Muscle layer of duodenum (tissue), 2 donors: Measurements from ENCODE around the gene ST8SIA5.

Source experiments
- H3K27ac ChIP-seq: one replicate; pipeline ENCODE4 v1.7.0; 2013; ENCODE audit warnings: mild to moderate bottlenecking, low read length
- H3K27me3 ChIP-seq: one replicate; pipeline ENCODE4 v1.7.0; 2013; ENCODE audit warnings: low read depth, mild to moderate bottlenecking, control low read depth, low read length
- H3K36me3 ChIP-seq, 2 donors: one replicate each; pipeline ENCODE4 v1.7.0; 2013; ENCODE audit warnings: low read length in 2 of 2, control low read depth in 1 of 2, mild to moderate bottlenecking in 1 of 2; ENCODE audit not compliant: insufficient read depth in 2 of 2, control insufficient read depth in 1 of 2
- H3K4me1 ChIP-seq, 2 donors: one replicate each; pipeline ENCODE4 v1.7.0; 2013; ENCODE audit warnings: low read length in 2 of 2, mild to moderate bottlenecking in 2 of 2, control low read depth in 1 of 2, moderate library complexity in 1 of 2; ENCODE audit not compliant: insufficient read depth in 2 of 2, control insufficient read depth in 1 of 2
- H3K4me3 ChIP-seq, 2 donors: one replicate each; pipeline ENCODE4 v1.7.0; 2013; ENCODE audit warnings: low read length in 2 of 2, low read depth in 1 of 2, mild to moderate bottlenecking in 1 of 2
- H3K9me3 ChIP-seq, 2 donors: one replicate each; pipeline ENCODE4 v1.7.0; 2013; ENCODE audit warnings: low read length in 2 of 2, control low read depth in 1 of 2, mild to moderate bottlenecking in 1 of 2; ENCODE audit not compliant: control insufficient read depth in 1 of 2
- donor health status: healthy.

The ST8SIA5 gene

GRCh38 chr18:46738491-46738890, 18.4 kb downstream of the ST8SIA5 start:
- no peak overlapping the region for H3K4me3 ChIP-seq
- no peak overlapping the region for H3K27ac ChIP-seq
- H3K36me3 ChIP-seq, result no peaks in the 10 kb centered on the region
- peaks cover 0 to 5% of the 10 kb centered on the region in 2 donors for H3K9me3 ChIP-seq
- H3K27me3 ChIP-seq, result no peaks in the 10 kb centered on the region
- H3K4me1 ChIP-seq, result no peaks in the 10 kb centered on the region

GRCh38 chr18:46736736-46737135, 20.1 kb downstream of the ST8SIA5 start:
- no peaks in the 10 kb centered on the region for H3K27me3 ChIP-seq
- H3K4me1 ChIP-seq, result no peaks in the 10 kb centered on the region
- no peak overlapping the region for H3K27ac ChIP-seq
- H3K9me3 ChIP-seq, result peaks cover 0 to 5% of the 10 kb centered on the region in 2 donors
- H3K36me3 ChIP-seq, result no peaks in the 10 kb centered on the region
- no peak overlapping the region for H3K4me3 ChIP-seq

GRCh38 chr18:46736135-46736534, 20.7 kb downstream of the ST8SIA5 start:
- Histone ChIP-seq H3K4me3 (no peak overlapping the region), H3K27me3 (no peaks in the 10 kb centered on the region), H3K36me3 (no peaks in the 10 kb centered on the region), H3K4me1 (no peaks in the 10 kb centered on the region), H3K27ac (no peak overlapping the region), H3K9me3 (peaks cover 5% of the 10 kb centered on the region in 2 donors)

- Histone ChIP-seq H3K27ac (no peak overlapping the region), H3K4me1 (no peaks in the 10 kb centered on the region), H3K36me3 (no peaks in the 10 kb centered on the region), H3K9me3 (peaks cover 6 to 16% of the 10 kb centered on the region in 2 donors), H3K27me3 (no peaks in the 10 kb centered on the region), H3K4me3 (no peak overlapping the region)
Measured at GRCh38 chr18:46734981-46735380, 21.9 kb downstream of the ST8SIA5 start.

GRCh38 chr18:46733872-46734271, 23.0 kb downstream of the ST8SIA5 start:
- Histone ChIP-seq H3K4me1 (no peaks in the 10 kb centered on the region), H3K27me3 (no peaks in the 10 kb centered on the region), H3K27ac (no peak overlapping the region), H3K36me3 (no peaks in the 10 kb centered on the region), H3K4me3 (no peak overlapping the region), H3K9me3 (peaks cover 5 to 25% of the 10 kb centered on the region in 2 donors)

- no peaks in the 10 kb centered on the region for H3K4me1 ChIP-seq
- H3K9me3 ChIP-seq, result peaks cover 5 to 25% of the 10 kb centered on the region in 2 donors
- no peak overlapping the region for H3K4me3 ChIP-seq
- H3K27me3 ChIP-seq, result no peaks in the 10 kb centered on the region
- H3K27ac ChIP-seq, result no peak overlapping the region
- no peaks in the 10 kb centered on the region for H3K36me3 ChIP-seq
Measured at GRCh38 chr18:46732801-46733200, 24.1 kb downstream of the ST8SIA5 start.

GRCh38 chr18:46732201-46732600, 24.7 kb downstream of the ST8SIA5 start:
- no peaks in the 10 kb centered on the region for H3K27me3 ChIP-seq
- H3K9me3 ChIP-seq, result peaks cover 5 to 25% of the 10 kb centered on the region in 2 donors
- no peaks in the 10 kb centered on the region for H3K4me1 ChIP-seq
- H3K4me3 ChIP-seq, result no peak overlapping the region
- H3K27ac ChIP-seq, result no peak overlapping the region
- no peaks in the 10 kb centered on the region for H3K36me3 ChIP-seq

- Histone ChIP-seq H3K27me3 (no peaks in the 10 kb centered on the region), H3K4me1 (no peaks in the 10 kb centered on the region), H3K27ac (no peak overlapping the region), H3K36me3 (no peaks in the 10 kb centered on the region), H3K4me3 (no peak overlapping the region), H3K9me3 (peaks cover 5 to 25% of the 10 kb centered on the region in 2 donors)
Measured at GRCh38 chr18:46731316-46731715, 25.5 kb downstream of the ST8SIA5 start.

GRCh38 chr18:46728219-46728930, 28.5 kb downstream of the ST8SIA5 start:
- Histone ChIP-seq H3K27me3 (no peaks in the 10 kb centered on the region), H3K36me3 (no peaks in the 10 kb centered on the region), H3K9me3 (peaks cover 5 to 25% of the 10 kb centered on the region in 2 donors), H3K4me3 (no peak overlapping the region), H3K4me1 (no peaks in the 10 kb centered on the region), H3K27ac (no peak overlapping the region)

GRCh38 chr18:46727177-46727576, 29.7 kb downstream of the ST8SIA5 start:
- Histone ChIP-seq H3K27me3 (no peaks in the 10 kb centered on the region), H3K9me3 (peaks cover 5 to 25% of the 10 kb centered on the region in 2 donors), H3K27ac (no peak overlapping the region), H3K4me1 (no peaks in the 10 kb centered on the region), H3K4me3 (no peak overlapping the region), H3K36me3 (no peaks in the 10 kb centered on the region)

GRCh38 chr18:46725310-46725709, 31.5 kb downstream of the ST8SIA5 start:
- Histone ChIP-seq H3K36me3 (no peaks in the 10 kb centered on the region), H3K4me1 (no peaks in the 10 kb centered on the region), H3K27me3 (no peaks in the 10 kb centered on the region), H3K9me3 (peaks cover 4 to 12% of the 10 kb centered on the region in 2 donors), H3K27ac (no peak overlapping the region), H3K4me3 (no peak overlapping the region)

GRCh38 chr18:46723856-46724415, 32.9 kb downstream of the ST8SIA5 start:
- H3K27ac ChIP-seq, result no peak overlapping the region
- no peaks in the 10 kb centered on the region for H3K9me3 ChIP-seq
- no peaks in the 10 kb centered on the region for H3K4me1 ChIP-seq
- H3K36me3 ChIP-seq, result no peaks in the 10 kb centered on the region
- H3K4me3 ChIP-seq, result no peak overlapping the region
- no peaks in the 10 kb centered on the region for H3K27me3 ChIP-seq
